ENCODE measurements around the gene CMIP. TPM values are rescaled to one million over a fixed set of nuclear protein-coding genes. Genes with fewer than 3 reads are reported as not detected.

CMIP gene
- total RNA-seq, 5 donors from 2014 or later (not counting 1 experiment from before 2014, with no cell fraction given) = 39.8 to 55.9 (median 42.6) TPM

- peaks cover 0 to 1% (median 0%) of the 10 kb centered on the region in 3 donors for H3K4me1 Mint-ChIP-seq
- peak overlapping the region in 1 of 2 donors; percentile 12 for H3K27ac Mint-ChIP-seq
- H3K36me3 Mint-ChIP-seq = peaks cover 23% of the 10 kb centered on the region
- H3K4me3 Mint-ChIP-seq = no peak overlapping the region
- Histone ChIP-seq H3K4me1 (ENCODE audit: control insufficient read depth in 1 of 2, extremely low read depth in 1 of 2, insufficient read depth in 2 of 2, low read length in 2 of 2) (no peaks in the 10 kb centered on the region), H3K4me3 (ENCODE audit: control insufficient read depth in 1 of 2, extremely low read depth in 1 of 2, low read length in 1 of 2) (no peak overlapping the region), H3K27ac (ENCODE audit: low read length) (no peak overlapping the region), H3K36me3 (ENCODE audit: control insufficient read depth in 2 of 2, extremely low read depth in 1 of 2, insufficient read depth in 1 of 2, low read length in 1 of 2) (peaks cover 6 to 26% of the 10 kb centered on the region in 2 donors), H3K27me3 (replicated peaks in 1 of 2; ENCODE audit: control insufficient read depth in 2 of 2, extremely low read depth in 1 of 2, insufficient read depth in 2 of 2, low read length in 1 of 2) (no peaks in the 10 kb centered on the region), H3K9me3 (no peaks in the 10 kb centered on the region)
- POLR2A ChIA-PET = no interaction called here
- no peak for ATAC-seq (replicated peaks in 1 of 4)
- CTCF ChIA-PET = no interaction called here
- H3K9me3 Mint-ChIP-seq = no peaks in the 10 kb centered on the region
- H3K27me3 Mint-ChIP-seq = no peaks in the 10 kb centered on the region
- no peak for DNase-seq
- 95% methylated on average over 10 of the region's 11 CpGs for WGBS (ENCODE audit: insufficient coverage)
These were observed 164.8 kb downstream of the CMIP start for GRCh38 chr16:81609323-81609892.

GRCh38 chr16:81610144-81610842, 165.7 kb downstream of the CMIP start:
- H3K4me1 Mint-ChIP-seq = peaks cover 0 to 1% (median 0%) of the 10 kb centered on the region in 3 donors
- DNase-seq = no peak
- Histone ChIP-seq H3K9me3 (no peaks in the 10 kb centered on the region), H3K4me3 (ENCODE audit: control insufficient read depth in 1 of 2, extremely low read depth in 1 of 2, low read length in 1 of 2) (no peak overlapping the region), H3K4me1 (ENCODE audit: control insufficient read depth in 1 of 2, extremely low read depth in 1 of 2, insufficient read depth in 2 of 2, low read length in 2 of 2) (no peaks in the 10 kb centered on the region), H3K27me3 (replicated peaks in 1 of 2; ENCODE audit: control insufficient read depth in 2 of 2, extremely low read depth in 1 of 2, insufficient read depth in 2 of 2, low read length in 1 of 2) (no peaks in the 10 kb centered on the region), H3K27ac (ENCODE audit: low read length) (no peak overlapping the region), H3K36me3 (ENCODE audit: control insufficient read depth in 2 of 2, extremely low read depth in 1 of 2, insufficient read depth in 1 of 2, low read length in 1 of 2) (peaks cover 6 to 26% of the 10 kb centered on the region in 2 donors)
- no peak overlapping the region for H3K4me3 Mint-ChIP-seq
- ChIA-PET CTCF (interaction anchor here in 1 of 2 donors (0.6 kb wide), 2 partner anchors 151 to 199 kb away, joined by 4 to 6 read pairs; no protein-coding TSS in a partner anchor), POLR2A (no interaction called here)
- H3K9me3 Mint-ChIP-seq = no peaks in the 10 kb centered on the region
- no peaks in the 10 kb centered on the region for H3K27me3 Mint-ChIP-seq
- H3K36me3 Mint-ChIP-seq = peaks cover 23% of the 10 kb centered on the region
- peak overlapping the region in 1 of 2 donors; percentile 35 for H3K27ac Mint-ChIP-seq
- WGBS (ENCODE audit: insufficient coverage) = 93% methylated on average over 13 of the region's 26 CpGs
- ATAC-seq (replicated peaks in 1 of 4) = no peak

- H3K9me3 ChIP-seq = no peaks in the 10 kb centered on the region
- peaks cover 0 to 6% of the 10 kb centered on the region in 2 experiments for H3K4me1 ChIP-seq (ENCODE audit: control insufficient read depth in 1 of 2, extremely low read depth in 1 of 2, insufficient read depth in 2 of 2, low read length in 2 of 2)
- Mint-ChIP-seq H3K4me1 (peaks cover 0 to 1% (median 0%) of the 10 kb centered on the region in 3 donors), H3K4me3 (no peak overlapping the region), H3K9me3 (no peaks in the 10 kb centered on the region), H3K27ac (peak overlapping the region in 1 of 2 donors; percentile 35), H3K27me3 (no peaks in the 10 kb centered on the region), H3K36me3 (peaks cover 23% of the 10 kb centered on the region)
- no peak overlapping the region for H3K4me3 ChIP-seq (ENCODE audit: control insufficient read depth in 1 of 2, extremely low read depth in 1 of 2, low read length in 1 of 2)
- no peak overlapping the region for H3K27ac ChIP-seq (ENCODE audit: low read length)
- no peak for DNase-seq
- ChIA-PET POLR2A (no interaction called here), CTCF (no interaction called here)
- peaks cover 6 to 26% of the 10 kb centered on the region in 2 donors for H3K36me3 ChIP-seq (ENCODE audit: control insufficient read depth in 2 of 2, extremely low read depth in 1 of 2, insufficient read depth in 1 of 2, low read length in 1 of 2)
- 100% methylated on average over 4 of the region's 10 CpGs for WGBS (ENCODE audit: insufficient coverage)
- ATAC-seq (replicated peaks in 1 of 4) = no peak
- H3K27me3 ChIP-seq (replicated peaks in 1 of 2; ENCODE audit: control insufficient read depth in 2 of 2, extremely low read depth in 1 of 2, insufficient read depth in 2 of 2, low read length in 1 of 2) = no peaks in the 10 kb centered on the region
These were observed 166.3 kb downstream of the CMIP start for GRCh38 chr16:81610936-81611335.

GRCh38 chr16:81611721-81612120, 167.1 kb downstream of the CMIP start:
- peaks cover 4 to 26% of the 10 kb centered on the region in 2 donors for H3K36me3 ChIP-seq (ENCODE audit: control insufficient read depth in 2 of 2, extremely low read depth in 1 of 2, insufficient read depth in 1 of 2, low read length in 1 of 2)
- H3K36me3 Mint-ChIP-seq = peaks cover 19% of the 10 kb centered on the region
- H3K4me3 Mint-ChIP-seq = no peak overlapping the region
- H3K4me1 ChIP-seq (ENCODE audit: control insufficient read depth in 1 of 2, extremely low read depth in 1 of 2, insufficient read depth in 2 of 2, low read length in 2 of 2) = peaks cover 4 to 14% of the 10 kb centered on the region in 2 experiments
- H3K27ac Mint-ChIP-seq = peak overlapping the region in 1 of 2 donors; percentile 24
- H3K9me3 ChIP-seq = no peaks in the 10 kb centered on the region
- 100% methylated on average over 1 of the region's 6 CpGs for WGBS (ENCODE audit: insufficient coverage)
- H3K4me3 ChIP-seq (ENCODE audit: control insufficient read depth in 1 of 2, extremely low read depth in 1 of 2, low read length in 1 of 2) = no peak overlapping the region
- peaks cover 0 to 6% (median 0%) of the 10 kb centered on the region in 3 donors for H3K4me1 Mint-ChIP-seq
- DNase-seq (no peak), ATAC-seq (replicated peaks in 1 of 4) (no peak)
- H3K27ac ChIP-seq (ENCODE audit: low read length) = no peak overlapping the region
- H3K27me3 ChIP-seq (replicated peaks in 1 of 2; ENCODE audit: control insufficient read depth in 2 of 2, extremely low read depth in 1 of 2, insufficient read depth in 2 of 2, low read length in 1 of 2) = no peaks in the 10 kb centered on the region
- no peaks in the 10 kb centered on the region for H3K27me3 Mint-ChIP-seq
- ChIA-PET CTCF (interaction anchor here in 1 of 2 donors (0.6 kb wide), 1 partner anchor 340 kb away, joined by 4 read pairs; no protein-coding TSS in a partner anchor), POLR2A (no interaction called here)
- no peaks in the 10 kb centered on the region for H3K9me3 Mint-ChIP-seq

- ATAC-seq (replicated peaks in 1 of 4) = no peak
- no peaks in the 10 kb centered on the region for H3K27me3 ChIP-seq (replicated peaks in 1 of 2; ENCODE audit: control insufficient read depth in 2 of 2, extremely low read depth in 1 of 2, insufficient read depth in 2 of 2, low read length in 1 of 2)
- Mint-ChIP-seq H3K4me3 (no peak overlapping the region), H3K27ac (no peak overlapping the region), H3K27me3 (no peaks in the 10 kb centered on the region), H3K36me3 (peaks cover 16% of the 10 kb centered on the region), H3K9me3 (no peaks in the 10 kb centered on the region), H3K4me1 (peaks cover 0 to 9% (median 1%) of the 10 kb centered on the region in 3 donors)
- no peak overlapping the region for H3K4me3 ChIP-seq (ENCODE audit: control insufficient read depth in 1 of 2, extremely low read depth in 1 of 2, low read length in 1 of 2)
- ChIA-PET CTCF (interaction anchor here in 1 of 2 donors (0.9 kb wide), 1 partner anchor 9 kb away, joined by 4 read pairs; no protein-coding TSS in a partner anchor), POLR2A (no interaction called here)
- H3K36me3 ChIP-seq (ENCODE audit: control insufficient read depth in 2 of 2, extremely low read depth in 1 of 2, insufficient read depth in 1 of 2, low read length in 1 of 2) = peaks cover 4 to 22% of the 10 kb centered on the region in 2 donors
- DNase-seq = no peak
- H3K4me1 ChIP-seq (ENCODE audit: control insufficient read depth in 1 of 2, extremely low read depth in 1 of 2, insufficient read depth in 2 of 2, low read length in 2 of 2) = peaks cover 6 to 22% of the 10 kb centered on the region in 2 experiments
- WGBS (ENCODE audit: insufficient coverage) = 96% methylated on average over 10 of the region's 17 CpGs
- no peak overlapping the region for H3K27ac ChIP-seq (ENCODE audit: low read length)
- no peaks in the 10 kb centered on the region for H3K9me3 ChIP-seq
These were observed 167.9 kb downstream of the CMIP start for GRCh38 chr16:81612351-81613163.

GRCh38 chr16:81614171-81614570, 169.6 kb downstream of the CMIP start:
- Mint-ChIP-seq H3K4me1 (peaks cover 0 to 9% (median 3%) of the 10 kb centered on the region in 3 donors), H3K36me3 (peaks cover 15% of the 10 kb centered on the region), H3K9me3 (no peaks in the 10 kb centered on the region), H3K27me3 (no peaks in the 10 kb centered on the region), H3K4me3 (no peak overlapping the region), H3K27ac (no peak overlapping the region)
- Histone ChIP-seq H3K27me3 (replicated peaks in 1 of 2; ENCODE audit: control insufficient read depth in 2 of 2, extremely low read depth in 1 of 2, insufficient read depth in 2 of 2, low read length in 1 of 2) (no peaks in the 10 kb centered on the region), H3K27ac (ENCODE audit: low read length) (no peak overlapping the region), H3K36me3 (ENCODE audit: control insufficient read depth in 2 of 2, extremely low read depth in 1 of 2, insufficient read depth in 1 of 2, low read length in 1 of 2) (peaks cover 4 to 19% of the 10 kb centered on the region in 2 donors), H3K4me1 (ENCODE audit: control insufficient read depth in 1 of 2, extremely low read depth in 1 of 2, insufficient read depth in 2 of 2, low read length in 2 of 2) (peaks cover 6 to 26% of the 10 kb centered on the region in 2 experiments), H3K9me3 (no peaks in the 10 kb centered on the region), H3K4me3 (ENCODE audit: control insufficient read depth in 1 of 2, extremely low read depth in 1 of 2, low read length in 1 of 2) (no peak overlapping the region)
- CTCF ChIA-PET = no interaction called here
- DNase-seq (no peak), ATAC-seq (replicated peaks in 1 of 4) (no peak)
- WGBS (ENCODE audit: insufficient coverage) = 96% methylated on average over 4 of the region's 13 CpGs
- POLR2A ChIA-PET = interaction anchor here in 1 of 2 donors (0.5 kb wide), 1 partner anchor 93 kb away, joined by 3 read pairs; no protein-coding TSS in a partner anchor

All from T-cell (primary cell).